GM12874 (cell line): ENCODE measurements around the gene UBE2Q2.

Experiments used
- CTCF ChIP-seq: IDR thresholded peaks from 2 replicates; pipeline ENCODE4 v1.5.1; 2011; ENCODE audit warnings: low read depth, mild to moderate bottlenecking, control low read depth, low read length, moderate library complexity; ENCODE audit not compliant: insufficient read depth

Gene UBE2Q2

GRCh38 chr15:75947092-75947491 is 103.8 kb downstream of the UBE2Q2 start:
- TF ChIP-seq CTCF: no peak

GRCh38 chr15:75948761-75949296 is 105.6 kb downstream of the UBE2Q2 start:
- TF ChIP-seq CTCF: no peak
